ENCODE data around the gene SGSM1. TPM values are rescaled to one million over a fixed set of nuclear protein-coding genes. Genes with fewer than 3 reads are reported as not detected.
"Not testable (repeated sequence)": the region's sequence is repeated elsewhere in the genome, so short reads cannot be mapped to it uniquely, and the experiment has no call there.

The SGSM1 gene
- total and polyA plus RNA-seq, 8 donors: 2.0 to 5.3 (median 4.3) TPM

GRCh38 chr22:24905909-24906308 is 99.9 kb downstream of the SGSM1 start:
- intact Hi-C loops (cut with DNase I): no loop called here

GRCh38 chr22:24907101-24907500 is 101.1 kb downstream of the SGSM1 start:
- peaks cover 0 to 20% of the 10 kb centered on the region in 2 donors for H3K9me3 ChIP-seq
- H3K27ac ChIP-seq; H3K36me3 ChIP-seq; H3K27me3 ChIP-seq; H3K4me1 ChIP-seq; H3K4me3 ChIP-seq; ATAC-seq; DNase-seq; intact Hi-C loops (cut with DNase I): not testable (repeated sequence)

More at GRCh38 chr22:24905909-24906308, 99.9 kb downstream of the SGSM1 start:
- H3K27ac ChIP-seq: no peak overlapping the region
- H3K36me3 ChIP-seq: peaks cover 0 to 7% of the 10 kb centered on the region in 2 donors
- ATAC-seq: no peak
- no peaks in the 10 kb centered on the region for H3K27me3 ChIP-seq
- H3K9me3 ChIP-seq: peaks cover 0 to 20% of the 10 kb centered on the region in 2 donors
- no peak for TF ChIP-seq CTCF (IDR thresholded peaks at IDR 0.05)
- no peak for DNase-seq
- H3K4me1 ChIP-seq: no peaks in the 10 kb centered on the region
- no peak overlapping the region for H3K4me3 ChIP-seq

- H3K27ac ChIP-seq: no peak overlapping the region
- intact Hi-C loops (cut with DNase I): no loop called here
- TF ChIP-seq CTCF (IDR thresholded peaks at IDR 0.05): no peak
- no peak for ATAC-seq
- no peaks in the 10 kb centered on the region for H3K4me1 ChIP-seq
- no peak for DNase-seq
- no peaks in the 10 kb centered on the region for H3K9me3 ChIP-seq
- H3K36me3 ChIP-seq: no peaks in the 10 kb centered on the region
- H3K4me3 ChIP-seq: no peak overlapping the region
- no peaks in the 10 kb centered on the region for H3K27me3 ChIP-seq
Observed at GRCh38 chr22:24920029-24920428, 114.0 kb downstream of the SGSM1 start.

GRCh38 chr22:24925586-24926427 is 119.8 kb downstream of the SGSM1 start:
- no peak for TF ChIP-seq CTCF (IDR thresholded peaks at IDR 0.05)
- DNase-seq: no peak
- no peaks in the 10 kb centered on the region for H3K27me3 ChIP-seq
- intact Hi-C loops (cut with DNase I): no loop called here
- H3K4me3 ChIP-seq: no peak overlapping the region
- ATAC-seq: no peak
- H3K4me1 ChIP-seq: no peaks in the 10 kb centered on the region
- no peak overlapping the region for H3K27ac ChIP-seq
- H3K36me3 ChIP-seq: no peaks in the 10 kb centered on the region
- H3K9me3 ChIP-seq: peaks cover 0 to 5% of the 10 kb centered on the region in 2 donors

- H3K27me3 ChIP-seq: no peaks in the 10 kb centered on the region
- H3K27ac ChIP-seq: no peak overlapping the region
- no peaks in the 10 kb centered on the region for H3K36me3 ChIP-seq
- ATAC-seq (no peak), DNase-seq (no peak)
- no peaks in the 10 kb centered on the region for H3K4me1 ChIP-seq
- TF ChIP-seq CTCF (IDR thresholded peaks at IDR 0.05): no peak
- peaks cover 0 to 5% of the 10 kb centered on the region in 2 donors for H3K9me3 ChIP-seq
- intact Hi-C loops (cut with DNase I): no loop called here
- no peak overlapping the region for H3K4me3 ChIP-seq
Observed at GRCh38 chr22:24926428-24926725, 120.4 kb downstream of the SGSM1 start.
